Liver (tissue), 9 donors: ENCODE data around the gene RAVER2. TPM values are rescaled to one million over a fixed set of nuclear protein-coding genes. Genes with fewer than 3 reads are reported as not detected.

ENCODE experiments used
- DNase-seq: peaks from one replicate; pipeline ENCODE4 v3.0.0-alpha.2; 2017; ENCODE audit warnings: low spot score
- H3K27ac ChIP-seq, 2 donors: one replicate each; pipeline ENCODE4 v1.7.0; 2013; ENCODE audit warnings: inconsistent platforms in 2 of 2, low read length in 2 of 2, control low read depth in 1 of 2, low read depth in 1 of 2, mild to moderate bottlenecking in 1 of 2
- H3K27me3 ChIP-seq, 4 donors: one replicate each; pipeline versions ENCODE4 v1.6.1 to v1.7.0; 2013; ENCODE audit warnings: low read length in 3 of 4, inconsistent platforms in 1 of 4, mild to moderate bottlenecking in 1 of 4, moderate library complexity in 1 of 4; ENCODE audit not compliant: control insufficient read depth in 4 of 4, insufficient read depth in 4 of 4
- H3K36me3 ChIP-seq, 4 donors: one replicate each; pipeline versions ENCODE4 v1.6.1 to v1.7.0; 2013; ENCODE audit warnings: low read length in 3 of 4, mild to moderate bottlenecking in 3 of 4, low read depth in 1 of 4, moderate library complexity in 1 of 4; ENCODE audit not compliant: control insufficient read depth in 4 of 4, insufficient read depth in 3 of 4
- H3K4me1 ChIP-seq, 4 donors: one replicate each; pipeline versions ENCODE4 v1.6.1 to v1.7.0; 2013; ENCODE audit warnings: low read length in 3 of 4, mild to moderate bottlenecking in 3 of 4, moderate library complexity in 1 of 4; ENCODE audit not compliant: control insufficient read depth in 4 of 4, insufficient read depth in 4 of 4
- H3K4me3 ChIP-seq, 3 donors: one replicate each; pipeline versions ENCODE4 v1.6.1 to v1.7.0; 2013; ENCODE audit warnings: low read length in 3 of 3, control low read depth in 1 of 3, low read depth in 1 of 3, mild to moderate bottlenecking in 1 of 3
- H3K9ac ChIP-seq, 2 donors: one replicate each; pipeline ENCODE4 v1.7.0; 2013; ENCODE audit warnings: low read length in 2 of 2, mild to moderate bottlenecking in 2 of 2, moderate library complexity in 2 of 2, control low read depth in 1 of 2, low read depth in 1 of 2
- H3K9me3 ChIP-seq, 4 donors: one replicate each; pipeline versions ENCODE4 v1.6.1 to v1.7.0; 2013; ENCODE audit warnings: low read length in 3 of 4; ENCODE audit not compliant: control insufficient read depth in 4 of 4
- EGR1 ChIP-seq, 2 donors: IDR thresholded peaks; 2 replicates each; pipeline ENCODE4 v1.6.1; 2016 to 2018; ENCODE audit warnings: antibody characterized with exemption in 2 of 2, low read depth in 2 of 2
- FOXA1 ChIP-seq: IDR thresholded peaks from 2 replicates; pipeline ENCODE4 v1.6.1; 2016; ENCODE audit warnings: antibody characterized with exemption
- FOXA2 ChIP-seq: IDR thresholded peaks from 2 replicates; pipeline ENCODE4 v1.6.1; 2016; ENCODE audit warnings: antibody characterized with exemption
- GABPA ChIP-seq, 2 donors: IDR thresholded peaks in 1 of 2; conservative IDR thresholded peaks in 1 of 2; 2 replicates each; pipeline ENCODE4 v1.6.1; 2016; ENCODE audit warnings: antibody characterized with exemption in 2 of 2, mild to moderate bottlenecking in 1 of 2, moderate library complexity in 1 of 2
- HNF4A ChIP-seq, 2 donors: conservative IDR thresholded peaks; 2 replicates each; pipeline ENCODE4 v1.6.1; 2016; ENCODE audit warnings: antibody characterized with exemption in 2 of 2, mild to moderate bottlenecking in 2 of 2
- HNF4G ChIP-seq: IDR thresholded peaks from 2 replicates; pipeline ENCODE4 v1.6.1; 2016; ENCODE audit warnings: antibody characterized with exemption
- JUND ChIP-seq, 2 donors: IDR thresholded peaks; 2 replicates each; pipeline ENCODE4 v1.6.1; 2016; ENCODE audit warnings: antibody characterized with exemption in 2 of 2
- NR2F2 ChIP-seq: IDR thresholded peaks from 2 replicates; pipeline ENCODE4 v1.6.1; 2016; ENCODE audit warnings: antibody characterized with exemption
- RXRA ChIP-seq, 2 donors: IDR thresholded peaks; 2 replicates each; pipeline ENCODE4 v1.6.1; 2017 to 2018; ENCODE audit warnings: antibody characterized with exemption in 2 of 2, mild to moderate bottlenecking in 1 of 2
- SP1 ChIP-seq: IDR thresholded peaks from 2 replicates; pipeline ENCODE4 v1.6.1; 2018; ENCODE audit warnings: antibody characterized with exemption, mild to moderate bottlenecking
- TAF1 ChIP-seq: conservative IDR thresholded peaks from 2 replicates; pipeline ENCODE4 v1.6.1; 2016; ENCODE audit warnings: antibody characterized with exemption, mild to moderate bottlenecking
- YY1 ChIP-seq: IDR thresholded peaks from 2 replicates; pipeline ENCODE4 v1.6.1; 2016; ENCODE audit warnings: antibody characterized with exemption, mild to moderate bottlenecking
- WGBS: extraction: QIAGEN DNeasy Blood & Tissue Kit; methylation state at CpG from one replicate; pipeline ENCODE4 v1.1.7; 2013; 5-methylcytosine and 5-hydroxymethylcytosine counted together
- polyA plus RNA-seq, 2 donors: library from polyadenylated mRNA; stranded (reverse) in 1 of 2; unstranded in 1 of 2; fragments of 200-250 nt in 1 of 2; fragments of >200 nt in 1 of 2; fragmentation: Nextera tagmentation in 1 of 2; extraction: Ambion mirVana in 1 of 2; gene quantifications; one replicate each; pipeline versions ENCODE4 v1.2.1 to v1.2.3, GENCODE V29; 2013 to 2015
- total RNA-seq, 2 donors: library from RNA; depleted of rRNA; stranded (reverse); fragments of >200 nt; gene quantifications; one replicate each; pipeline ENCODE4 v1.2.3, GENCODE V29; 2014
- TF ChIP-seq, protein P1 (sequence below): fragments of 150-350 bp; IDR thresholded peaks from 2 replicates; pipeline ENCODE4 v1.5.1; 2017; ENCODE audit warnings: improper control_type of control experiment, low read depth, low read length; ENCODE audit not compliant: missing input control
- TF ChIP-seq, protein P2 (sequence below): IDR thresholded peaks from 2 replicates; pipeline ENCODE4 v1.6.1; 2016; ENCODE audit warnings: antibody characterized with exemption
- TF ChIP-seq, protein P3 (sequence below): IDR thresholded peaks from 2 replicates; pipeline ENCODE4 v1.6.1; 2016; ENCODE audit warnings: antibody characterized with exemption
- donor health status: healthy.
- donor health status: healthy.
- donor health status: healthy.
- donor health status: healthy.
- donor health status: healthy.

The RAVER2 gene
- total and polyA plus RNA-seq, 4 donors = 0.40 to 6.7 (median 0.96) TPM

DNA sequence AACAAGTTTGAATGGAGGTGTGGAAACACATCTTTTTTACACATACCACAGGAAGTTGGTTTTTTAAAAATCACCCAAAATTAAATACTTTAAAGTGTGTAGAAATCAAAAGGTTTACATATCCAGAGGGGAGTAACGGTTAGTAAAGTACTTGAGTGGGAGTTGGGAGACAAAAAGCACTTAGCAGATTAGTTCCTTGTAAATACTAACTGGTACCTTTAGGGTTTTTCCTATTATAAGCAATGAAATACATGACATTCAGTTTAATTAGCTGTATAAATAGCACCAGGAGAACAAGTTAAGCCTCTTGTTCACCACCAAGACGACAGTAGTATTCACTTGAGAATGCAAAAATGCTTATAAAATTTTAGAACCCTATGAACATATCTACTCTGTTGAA is 23.7 kb upstream of the RAVER2 start:
- no peaks in the 10 kb centered on the region for H3K4me1 ChIP-seq
- H3K9me3 ChIP-seq = peaks cover 0 to 2% (median 0%) of the 10 kb centered on the region in 4 donors
- no peak for TF ChIP-seq HNF4G
- TF ChIP-seq EGR1 (IDR thresholded peaks at IDR 0.05; ENCODE audit: low read depth in 2 of 2) = no peak
- no peak for TF ChIP-seq YY1
- TF ChIP-seq HNF4A (conservative IDR thresholded peaks at IDR 0.05) = no peak
- no peak for TF ChIP-seq FOXA2
- TF ChIP-seq, protein P1, sequence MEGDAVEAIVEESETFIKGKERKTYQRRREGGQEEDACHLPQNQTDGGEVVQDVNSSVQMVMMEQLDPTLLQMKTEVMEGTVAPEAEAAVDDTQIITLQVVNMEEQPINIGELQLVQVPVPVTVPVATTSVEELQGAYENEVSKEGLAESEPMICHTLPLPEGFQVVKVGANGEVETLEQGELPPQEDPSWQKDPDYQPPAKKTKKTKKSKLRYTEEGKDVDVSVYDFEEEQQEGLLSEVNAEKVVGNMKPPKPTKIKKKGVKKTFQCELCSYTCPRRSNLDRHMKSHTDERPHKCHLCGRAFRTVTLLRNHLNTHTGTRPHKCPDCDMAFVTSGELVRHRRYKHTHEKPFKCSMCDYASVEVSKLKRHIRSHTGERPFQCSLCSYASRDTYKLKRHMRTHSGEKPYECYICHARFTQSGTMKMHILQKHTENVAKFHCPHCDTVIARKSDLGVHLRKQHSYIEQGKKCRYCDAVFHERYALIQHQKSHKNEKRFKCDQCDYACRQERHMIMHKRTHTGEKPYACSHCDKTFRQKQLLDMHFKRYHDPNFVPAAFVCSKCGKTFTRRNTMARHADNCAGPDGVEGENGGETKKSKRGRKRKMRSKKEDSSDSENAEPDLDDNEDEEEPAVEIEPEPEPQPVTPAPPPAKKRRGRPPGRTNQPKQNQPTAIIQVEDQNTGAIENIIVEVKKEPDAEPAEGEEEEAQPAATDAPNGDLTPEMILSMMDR = no peak
- TF ChIP-seq RXRA (IDR thresholded peaks at IDR 0.05) = no peak
- TF ChIP-seq TAF1 = no peak
- TF ChIP-seq, protein P2, sequence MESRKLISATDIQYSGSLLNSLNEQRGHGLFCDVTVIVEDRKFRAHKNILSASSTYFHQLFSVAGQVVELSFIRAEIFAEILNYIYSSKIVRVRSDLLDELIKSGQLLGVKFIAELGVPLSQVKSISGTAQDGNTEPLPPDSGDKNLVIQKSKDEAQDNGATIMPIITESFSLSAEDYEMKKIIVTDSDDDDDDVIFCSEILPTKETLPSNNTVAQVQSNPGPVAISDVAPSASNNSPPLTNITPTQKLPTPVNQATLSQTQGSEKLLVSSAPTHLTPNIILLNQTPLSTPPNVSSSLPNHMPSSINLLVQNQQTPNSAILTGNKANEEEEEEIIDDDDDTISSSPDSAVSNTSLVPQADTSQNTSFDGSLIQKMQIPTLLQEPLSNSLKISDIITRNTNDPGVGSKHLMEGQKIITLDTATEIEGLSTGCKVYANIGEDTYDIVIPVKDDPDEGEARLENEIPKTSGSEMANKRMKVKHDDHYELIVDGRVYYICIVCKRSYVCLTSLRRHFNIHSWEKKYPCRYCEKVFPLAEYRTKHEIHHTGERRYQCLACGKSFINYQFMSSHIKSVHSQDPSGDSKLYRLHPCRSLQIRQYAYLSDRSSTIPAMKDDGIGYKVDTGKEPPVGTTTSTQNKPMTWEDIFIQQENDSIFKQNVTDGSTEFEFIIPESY = no peak
- TF ChIP-seq NR2F2 = no peak
- no peak for TF ChIP-seq FOXA1
- no peak for TF ChIP-seq SP1
- TF ChIP-seq, protein P3, sequence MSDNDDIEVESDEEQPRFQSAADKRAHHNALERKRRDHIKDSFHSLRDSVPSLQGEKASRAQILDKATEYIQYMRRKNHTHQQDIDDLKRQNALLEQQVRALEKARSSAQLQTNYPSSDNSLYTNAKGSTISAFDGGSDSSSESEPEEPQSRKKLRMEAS = no peak
- no peak for TF ChIP-seq GABPA (IDR thresholded peaks at IDR 0.05 in 1 of 2, conservative IDR thresholded peaks at IDR 0.05 in 1 of 2)
- peaks cover 0 to 10% (median 0%) of the 10 kb centered on the region in 4 donors for H3K27me3 ChIP-seq
- H3K36me3 ChIP-seq = no peaks in the 10 kb centered on the region
- 73% methylated on average over 2 of the region's 2 CpGs for WGBS
- no peak overlapping the region for H3K27ac ChIP-seq
- H3K9ac ChIP-seq = no peak overlapping the region
- DNase-seq = no peak
- H3K4me3 ChIP-seq = no peak overlapping the region

DNA sequence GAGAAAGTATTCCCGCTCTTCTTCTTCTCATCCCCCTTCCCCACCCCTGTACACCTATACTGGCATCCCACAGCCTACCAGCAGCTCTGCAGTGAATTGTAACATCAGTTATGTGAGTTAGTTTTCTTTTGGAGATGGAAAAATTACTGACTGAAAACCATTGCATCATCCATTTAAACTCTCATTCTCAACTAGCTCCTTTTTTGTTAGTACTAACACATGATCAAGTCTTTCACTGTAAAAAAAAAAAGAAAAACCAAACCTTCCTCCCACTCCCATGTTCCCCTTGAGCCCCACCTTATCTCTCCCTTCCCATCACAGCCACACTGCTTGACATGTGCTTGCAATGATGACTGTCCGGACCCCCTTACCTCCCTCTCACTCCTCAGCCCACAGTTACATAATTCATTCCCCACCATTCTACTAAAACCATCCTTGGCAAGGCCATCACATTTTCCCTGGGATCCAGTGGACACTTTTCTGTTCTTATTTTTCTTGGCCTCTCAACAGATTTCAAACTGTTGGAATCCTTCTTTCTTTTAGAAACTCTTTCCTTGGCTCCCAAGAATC is 23.2 kb upstream of the RAVER2 start:
- no peak for TF ChIP-seq HNF4G
- TF ChIP-seq YY1 = no peak
- TF ChIP-seq, protein P2 = no peak
- TF ChIP-seq TAF1 = no peak
- TF ChIP-seq NR2F2 = no peak
- TF ChIP-seq JUND (IDR thresholded peaks at IDR 0.05) = no peak
- no peak for TF ChIP-seq RXRA (IDR thresholded peaks at IDR 0.05)
- no peak for TF ChIP-seq GABPA (IDR thresholded peaks at IDR 0.05 in 1 of 2, conservative IDR thresholded peaks at IDR 0.05 in 1 of 2)
- TF ChIP-seq, protein P1 = no peak
- Histone ChIP-seq H3K9me3 (peaks cover 0 to 2% (median 0%) of the 10 kb centered on the region in 4 donors), H3K4me1 (no peaks in the 10 kb centered on the region), H3K27me3 (peaks cover 0 to 10% (median 0%) of the 10 kb centered on the region in 4 donors), H3K36me3 (no peaks in the 10 kb centered on the region), H3K4me3 (no peak overlapping the region), H3K27ac (no peak overlapping the region), H3K9ac (no peak overlapping the region)
- 81% methylated on average over 2 of the region's 2 CpGs for WGBS
- no peak for DNase-seq
